ENCODE results near the gene NR1H4. TPM values are rescaled to one million over a fixed set of nuclear protein-coding genes. Genes with fewer than 3 reads are reported as not detected.

The NR1H4 gene
- total and polyA plus RNA-seq, 2 experiments from 2014 or later: not detected

DNA sequence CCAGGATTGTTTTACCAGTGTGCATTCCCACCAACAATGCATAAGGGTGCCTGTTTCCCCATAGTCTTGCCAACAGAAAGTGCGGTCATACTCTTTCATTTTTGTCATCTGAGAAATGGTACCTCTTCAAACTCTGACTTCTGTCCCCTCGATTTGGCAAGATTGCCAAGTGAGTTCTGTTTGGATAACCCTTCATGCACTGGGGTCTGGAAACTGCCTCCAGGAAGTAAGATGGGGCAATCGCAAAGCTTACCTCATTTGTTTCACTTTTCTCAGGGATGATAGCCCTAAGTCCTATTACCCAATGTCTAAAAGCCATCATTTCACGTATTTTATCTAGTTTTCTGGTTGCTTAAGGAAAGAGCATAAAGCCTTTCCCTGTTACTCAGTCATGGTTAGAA, 28.6 kb upstream of the NR1H4 start:
- TF ChIP-seq, protein P1, sequence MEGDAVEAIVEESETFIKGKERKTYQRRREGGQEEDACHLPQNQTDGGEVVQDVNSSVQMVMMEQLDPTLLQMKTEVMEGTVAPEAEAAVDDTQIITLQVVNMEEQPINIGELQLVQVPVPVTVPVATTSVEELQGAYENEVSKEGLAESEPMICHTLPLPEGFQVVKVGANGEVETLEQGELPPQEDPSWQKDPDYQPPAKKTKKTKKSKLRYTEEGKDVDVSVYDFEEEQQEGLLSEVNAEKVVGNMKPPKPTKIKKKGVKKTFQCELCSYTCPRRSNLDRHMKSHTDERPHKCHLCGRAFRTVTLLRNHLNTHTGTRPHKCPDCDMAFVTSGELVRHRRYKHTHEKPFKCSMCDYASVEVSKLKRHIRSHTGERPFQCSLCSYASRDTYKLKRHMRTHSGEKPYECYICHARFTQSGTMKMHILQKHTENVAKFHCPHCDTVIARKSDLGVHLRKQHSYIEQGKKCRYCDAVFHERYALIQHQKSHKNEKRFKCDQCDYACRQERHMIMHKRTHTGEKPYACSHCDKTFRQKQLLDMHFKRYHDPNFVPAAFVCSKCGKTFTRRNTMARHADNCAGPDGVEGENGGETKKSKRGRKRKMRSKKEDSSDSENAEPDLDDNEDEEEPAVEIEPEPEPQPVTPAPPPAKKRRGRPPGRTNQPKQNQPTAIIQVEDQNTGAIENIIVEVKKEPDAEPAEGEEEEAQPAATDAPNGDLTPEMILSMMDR (IDR thresholded peaks at IDR 0.05; ENCODE audit: low read depth, low read length): no peak
- no peak overlapping the region for H3K4me3 ChIP-seq
- DNase-seq (ENCODE audit: low read depth in 1 of 2, low spot score in 1 of 2): peak in 1 of 2 donors; percentile 39
- H3K27me3 ChIP-seq: no peaks in the 10 kb centered on the region
- no peaks in the 10 kb centered on the region for H3K4me1 ChIP-seq (ENCODE audit: low read depth)
- no peaks in the 10 kb centered on the region for H3K36me3 ChIP-seq
- H3K9me3 ChIP-seq (ENCODE audit: low read depth): no peaks in the 10 kb centered on the region
- H3K27ac ChIP-seq: no peak overlapping the region

DNA sequence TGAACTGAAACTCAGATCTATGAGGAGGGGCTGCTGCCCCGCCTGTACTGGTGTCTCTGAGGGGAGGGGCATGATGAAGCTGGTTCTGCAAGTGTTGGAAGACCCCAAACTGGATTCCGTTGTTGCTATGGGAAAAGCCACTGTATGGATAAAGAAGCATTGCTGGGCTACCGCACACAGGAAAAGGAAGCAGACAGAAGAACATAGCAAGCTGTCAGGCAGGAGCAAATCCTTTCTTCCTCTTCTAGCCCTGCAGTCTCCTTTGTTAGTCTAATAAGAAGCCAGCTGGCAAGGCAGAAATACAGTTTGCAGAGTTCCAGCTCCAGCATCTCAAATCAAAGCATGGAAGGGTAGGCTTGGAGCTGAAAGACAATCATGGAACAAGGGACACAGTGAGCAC, 26.3 kb upstream of the NR1H4 start:
- H3K27me3 ChIP-seq: no peaks in the 10 kb centered on the region
- no peak overlapping the region for H3K27ac ChIP-seq
- H3K4me1 ChIP-seq (ENCODE audit: low read depth): no peaks in the 10 kb centered on the region
- H3K4me3 ChIP-seq: no peak overlapping the region
- peak in 1 of 2 donors; percentile 8 for DNase-seq (ENCODE audit: low read depth in 1 of 2, low spot score in 1 of 2)
- TF ChIP-seq, protein P1 (IDR thresholded peaks at IDR 0.05; ENCODE audit: low read depth, low read length): no peak
- H3K9me3 ChIP-seq (ENCODE audit: low read depth): no peaks in the 10 kb centered on the region
- no peaks in the 10 kb centered on the region for H3K36me3 ChIP-seq

GRCh38 chr12:100448656-100449055, 25.0 kb upstream of the NR1H4 start:
- no peak overlapping the region for H3K27ac ChIP-seq
- TF ChIP-seq, protein P1 (IDR thresholded peaks at IDR 0.05; ENCODE audit: low read depth, low read length): no peak
- H3K9me3 ChIP-seq (ENCODE audit: low read depth): no peaks in the 10 kb centered on the region
- no peaks in the 10 kb centered on the region for H3K4me1 ChIP-seq (ENCODE audit: low read depth)
- no peaks in the 10 kb centered on the region for H3K36me3 ChIP-seq
- H3K4me3 ChIP-seq: no peak overlapping the region
- no peaks in the 10 kb centered on the region for H3K27me3 ChIP-seq
- no peak for DNase-seq (ENCODE audit: low read depth in 1 of 2, low spot score in 1 of 2)

- Histone ChIP-seq H3K9me3 (ENCODE audit: low read depth) (no peaks in the 10 kb centered on the region), H3K4me3 (no peak overlapping the region)
These were observed 22.9 kb upstream of the NR1H4 start for GRCh38 chr12:100450735-100451134.

GRCh38 chr12:100453951-100454350, 19.7 kb upstream of the NR1H4 start:
- H3K27ac ChIP-seq: no peak overlapping the region
- no peaks in the 10 kb centered on the region for H3K4me1 ChIP-seq (ENCODE audit: low read depth)
- H3K27me3 ChIP-seq: no peaks in the 10 kb centered on the region
- TF ChIP-seq, protein P1 (IDR thresholded peaks at IDR 0.05; ENCODE audit: low read depth, low read length): no peak
- no peaks in the 10 kb centered on the region for H3K9me3 ChIP-seq (ENCODE audit: low read depth)
- H3K36me3 ChIP-seq: no peaks in the 10 kb centered on the region
- H3K4me3 ChIP-seq: no peak overlapping the region
- no peak for DNase-seq (ENCODE audit: low read depth in 1 of 2, low spot score in 1 of 2)

More at GRCh38 chr12:100450735-100451134, 22.9 kb upstream of the NR1H4 start:
- Histone ChIP-seq H3K36me3 (no peaks in the 10 kb centered on the region), H3K27ac (no peak overlapping the region), H3K4me1 (ENCODE audit: low read depth) (no peaks in the 10 kb centered on the region), H3K27me3 (no peaks in the 10 kb centered on the region)
- TF ChIP-seq, protein P1 (IDR thresholded peaks at IDR 0.05; ENCODE audit: low read depth, low read length): no peak
- DNase-seq (ENCODE audit: low read depth in 1 of 2, low spot score in 1 of 2): peak in 1 of 2 donors; percentile 54

DNA sequence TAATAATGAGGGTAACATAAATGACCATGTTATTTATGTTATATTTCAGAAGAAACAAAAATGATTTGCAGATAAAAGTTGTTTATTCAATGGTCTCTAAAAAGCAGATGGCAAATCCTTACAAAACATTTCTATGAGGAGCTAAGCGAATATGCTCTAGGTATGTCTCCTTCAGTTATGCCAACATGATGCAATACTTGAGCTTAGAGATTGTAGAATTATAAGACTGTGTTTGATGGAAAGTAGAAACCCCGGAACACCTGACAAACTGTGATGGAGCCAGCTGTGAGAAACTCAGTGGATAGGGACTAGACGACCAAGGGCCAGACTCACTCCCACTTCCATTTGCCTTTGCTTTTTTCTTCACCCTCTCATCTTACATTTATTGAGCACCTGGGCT, 17.8 kb upstream of the NR1H4 start:
- Histone ChIP-seq H3K4me1 (ENCODE audit: low read depth) (no peaks in the 10 kb centered on the region), H3K27ac (no peak overlapping the region), H3K27me3 (no peaks in the 10 kb centered on the region), H3K4me3 (no peak overlapping the region), H3K36me3 (no peaks in the 10 kb centered on the region), H3K9me3 (ENCODE audit: low read depth) (no peaks in the 10 kb centered on the region)
- DNase-seq (ENCODE audit: low read depth in 1 of 2, low spot score in 1 of 2): no peak
- TF ChIP-seq, protein P1 (IDR thresholded peaks at IDR 0.05; ENCODE audit: low read depth, low read length): no peak

Data from cardiac muscle cell (in vitro differentiated cells and primary cell).